GM12865 (cell line): ENCODE results near the gene ACTR8.

Source experiments
- DNase-seq: peaks from one replicate; pipeline ENCODE4 v3.0.0; 2010; ENCODE audit warnings: low read depth
- H3K4me3 ChIP-seq: 2 replicates; pipeline ENCODE4 v1.5.1; 2011; ENCODE audit warnings: mild to moderate bottlenecking, low read depth, low read length, control low read depth
- TF ChIP-seq, protein P1 (sequence below): IDR thresholded peaks from 2 replicates; pipeline ENCODE4 v1.5.1; 2011; ENCODE audit warnings: low read length, control low read depth, low read depth, inconsistent platforms; ENCODE audit not compliant: insufficient read depth; ENCODE audit errors: missing control alignments

Gene ACTR8

DNA sequence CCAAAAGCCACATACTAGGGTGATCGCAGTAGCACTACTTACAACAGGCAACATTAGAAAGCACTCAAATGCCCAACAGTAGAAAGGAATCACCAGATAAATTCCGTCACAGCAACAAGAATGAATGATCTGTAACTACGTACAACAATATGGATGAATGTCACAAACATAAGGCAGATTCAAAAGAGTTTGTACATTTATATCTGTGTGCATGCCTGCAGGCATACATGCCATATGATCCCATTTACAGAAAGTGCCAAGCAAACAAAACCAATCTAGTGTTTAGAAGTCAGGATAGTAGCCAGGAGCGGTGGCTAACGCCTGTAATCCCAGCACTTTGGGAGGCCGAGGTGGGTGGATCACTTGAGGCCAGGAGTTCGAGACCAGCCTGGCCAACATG, 32.0 kb downstream of the ACTR8 start:
- no peak overlapping the region for H3K4me3 ChIP-seq
- TF ChIP-seq, protein P1, sequence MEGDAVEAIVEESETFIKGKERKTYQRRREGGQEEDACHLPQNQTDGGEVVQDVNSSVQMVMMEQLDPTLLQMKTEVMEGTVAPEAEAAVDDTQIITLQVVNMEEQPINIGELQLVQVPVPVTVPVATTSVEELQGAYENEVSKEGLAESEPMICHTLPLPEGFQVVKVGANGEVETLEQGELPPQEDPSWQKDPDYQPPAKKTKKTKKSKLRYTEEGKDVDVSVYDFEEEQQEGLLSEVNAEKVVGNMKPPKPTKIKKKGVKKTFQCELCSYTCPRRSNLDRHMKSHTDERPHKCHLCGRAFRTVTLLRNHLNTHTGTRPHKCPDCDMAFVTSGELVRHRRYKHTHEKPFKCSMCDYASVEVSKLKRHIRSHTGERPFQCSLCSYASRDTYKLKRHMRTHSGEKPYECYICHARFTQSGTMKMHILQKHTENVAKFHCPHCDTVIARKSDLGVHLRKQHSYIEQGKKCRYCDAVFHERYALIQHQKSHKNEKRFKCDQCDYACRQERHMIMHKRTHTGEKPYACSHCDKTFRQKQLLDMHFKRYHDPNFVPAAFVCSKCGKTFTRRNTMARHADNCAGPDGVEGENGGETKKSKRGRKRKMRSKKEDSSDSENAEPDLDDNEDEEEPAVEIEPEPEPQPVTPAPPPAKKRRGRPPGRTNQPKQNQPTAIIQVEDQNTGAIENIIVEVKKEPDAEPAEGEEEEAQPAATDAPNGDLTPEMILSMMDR, result no peak
- no peak for DNase-seq

DNA sequence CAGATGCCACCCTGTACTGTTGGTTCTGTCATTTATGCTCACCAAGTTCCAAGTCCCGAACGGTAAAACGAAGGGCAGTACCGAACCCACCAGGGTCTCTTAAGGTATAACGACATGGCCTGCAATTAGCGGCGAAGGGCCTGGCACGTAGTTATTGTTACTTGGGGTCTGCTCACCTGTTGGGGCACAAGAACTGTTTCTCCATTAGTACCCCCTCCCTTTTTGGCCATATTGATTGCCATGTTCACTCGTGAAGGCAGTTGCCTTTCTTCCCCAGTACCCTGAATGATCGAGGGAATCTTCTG, 35.1 kb downstream of the ACTR8 start:
- TF ChIP-seq, protein P1, result no peak
- DNase-seq, result no peak
- peak overlapping the region; percentile 56 for H3K4me3 ChIP-seq

DNA sequence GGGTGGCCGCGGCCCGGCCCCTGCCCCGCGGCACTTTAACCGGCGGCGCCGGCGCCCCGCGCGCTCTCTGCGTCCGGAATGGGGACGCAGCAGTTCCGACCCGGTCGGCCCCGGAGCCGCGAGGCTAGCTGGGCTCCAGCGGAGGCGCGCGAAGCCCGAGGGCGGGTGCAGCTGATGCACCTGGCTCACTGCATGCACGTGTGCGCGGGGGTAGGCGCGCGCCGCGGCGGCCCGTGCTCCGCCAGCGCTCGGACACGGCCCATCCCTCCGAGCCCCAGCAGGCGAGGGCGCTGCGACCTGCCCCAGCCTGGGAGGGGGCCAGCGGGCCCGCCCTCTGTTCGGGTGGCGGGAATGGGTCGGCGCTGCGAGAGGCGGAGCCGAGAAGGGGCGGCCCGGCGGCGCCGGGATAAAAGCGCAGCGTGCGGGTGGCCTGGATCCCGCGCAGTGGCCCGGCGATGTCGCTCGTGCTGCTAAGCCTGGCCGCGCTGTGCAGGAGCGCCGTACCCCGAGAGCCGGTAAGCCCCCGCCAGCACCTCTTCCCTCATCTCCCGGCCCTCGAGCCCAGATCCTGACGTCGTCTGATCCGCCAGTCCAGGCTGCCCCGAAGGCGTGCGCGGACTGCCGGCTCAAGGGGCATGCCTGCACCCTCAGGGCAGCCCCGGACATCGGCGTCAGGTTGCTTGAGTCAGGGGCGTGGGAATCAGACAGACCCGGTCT, 35.7 kb downstream of the ACTR8 start, which contains the start of the genes CHDH and IL17RB:
Gene CHDH, minus strand, starts transcription at position 286 of the 717 bp plus-strand sequence. CDS start 22,411 bp downstream, outside the sequence.
Gene IL17RB, plus strand, starts transcription at position 435 of the 717 bp plus-strand sequence. Its CDS starts 21 bp downstream, at position 456.
- TF ChIP-seq, protein P1, result no peak
- peak within 1 kb of the TSS; percentile 56 for H3K4me3 ChIP-seq
- peak; percentile 71 for DNase-seq

DNA sequence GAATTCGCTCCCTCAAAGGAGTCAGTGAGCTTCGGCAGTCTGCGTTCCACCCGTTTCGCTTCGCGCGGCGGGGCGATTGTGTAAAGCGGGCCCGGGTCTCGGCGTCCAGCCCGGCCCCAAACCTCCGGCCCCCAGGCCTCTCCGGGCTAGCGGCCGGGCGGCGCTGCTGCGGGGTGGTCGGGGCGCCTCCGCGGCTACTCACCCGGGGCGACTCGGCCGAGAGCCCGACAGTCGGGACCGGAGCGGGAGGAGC, 36.1 kb downstream of the ACTR8 start:
- peak overlapping the region; percentile 56 for H3K4me3 ChIP-seq
- TF ChIP-seq, protein P1, result no peak
- DNase-seq, result no peak

DNA sequence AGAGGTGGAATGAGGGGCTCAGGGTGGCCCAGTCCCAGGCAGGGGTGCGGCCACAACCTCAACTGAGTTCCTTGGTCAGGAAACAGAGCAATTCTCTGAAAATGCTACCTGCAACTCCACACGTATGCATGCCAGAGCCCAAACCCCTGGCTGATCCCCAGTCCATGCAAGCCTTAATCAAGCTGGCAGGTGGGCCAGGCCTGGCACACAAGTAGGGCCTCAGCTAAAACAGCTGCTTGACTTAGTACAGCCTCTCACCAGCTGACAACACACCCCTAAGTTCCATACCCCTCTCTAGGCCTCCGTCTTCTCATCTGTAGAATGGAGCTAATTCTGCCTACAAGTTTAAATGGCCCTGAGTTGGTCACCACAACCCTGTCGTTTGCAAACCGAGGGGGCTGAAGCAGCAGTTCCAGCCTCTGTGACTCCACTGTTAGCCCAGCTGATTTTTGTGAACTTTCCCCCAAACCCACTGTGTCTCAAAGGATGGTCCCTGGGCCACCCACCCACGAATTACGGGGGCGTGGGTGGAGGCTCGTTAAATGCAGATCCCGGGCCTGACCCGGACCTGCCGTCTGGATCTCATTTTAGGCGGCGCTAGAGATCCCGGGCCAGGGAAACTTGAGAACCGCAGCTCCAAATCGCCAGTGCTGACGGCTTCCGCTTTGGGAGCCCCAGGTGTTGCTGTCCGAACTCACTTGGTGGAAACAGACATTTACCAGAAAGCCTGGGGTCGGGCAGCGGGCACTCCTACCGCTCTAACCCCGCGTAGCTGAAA, 36.7 kb downstream of the ACTR8 start:
- H3K4me3 ChIP-seq, result peak overlapping the region; percentile 56
- TF ChIP-seq, protein P1, result no peak
- peak; percentile 60 for DNase-seq

DNA sequence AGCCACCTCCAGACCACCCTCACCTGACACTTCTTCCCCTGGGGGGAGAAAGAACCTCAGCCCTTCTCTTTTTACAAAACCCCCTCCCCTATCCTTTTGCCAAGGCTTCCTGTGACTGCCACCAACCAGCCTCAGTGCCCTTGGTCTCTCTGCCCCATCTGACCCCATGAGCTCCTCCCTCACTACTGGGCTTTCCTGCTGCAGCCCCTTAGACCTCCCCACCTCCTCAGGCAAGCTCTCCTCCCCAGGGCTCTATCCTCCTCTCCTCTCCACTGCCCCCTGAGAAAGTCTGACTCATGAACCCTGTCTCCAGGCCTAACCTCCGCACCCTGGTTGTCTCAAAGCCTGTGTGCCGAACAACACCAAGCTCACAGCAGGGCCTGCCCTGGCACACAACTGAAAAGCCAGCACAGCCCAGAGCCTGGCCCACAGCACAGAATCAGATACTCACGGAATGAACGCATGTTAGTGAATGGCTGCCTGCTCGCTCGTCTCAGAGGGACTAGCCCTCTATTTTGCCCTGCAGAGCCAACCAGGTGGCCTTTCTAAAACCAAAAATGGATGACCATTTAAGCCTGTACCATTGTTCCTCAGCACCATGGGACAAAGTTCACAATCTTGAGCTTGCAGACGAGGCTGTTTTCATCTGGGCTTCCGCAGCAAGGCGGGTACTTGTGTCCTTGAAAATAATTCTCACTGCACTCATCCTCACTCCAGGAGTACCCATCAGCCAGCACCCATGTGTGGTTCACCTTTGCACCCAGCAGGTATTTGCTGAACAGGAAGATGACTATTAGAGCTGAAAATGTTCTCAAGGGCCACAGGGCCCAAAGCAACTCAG, 37.5 kb downstream of the ACTR8 start:
- peak; percentile 17 for DNase-seq
- peak overlapping the region; percentile 56 for H3K4me3 ChIP-seq
- TF ChIP-seq, protein P1, result no peak
